Subcutaneous abdominal adipose tissue (tissue), 5 donors: ENCODE measurements around the gene GNA12.

Experiments used
- H3K27ac ChIP-seq: one replicate; pipeline ENCODE4 v1.7.0; 2013; ENCODE audit warnings: low read depth, mild to moderate bottlenecking, inconsistent platforms, low read length, moderate library complexity
- H3K27me3 ChIP-seq, 5 donors: one replicate each; pipeline ENCODE4 v1.7.0; 2013; ENCODE audit warnings: low read length in 5 of 5, inconsistent platforms in 1 of 5; ENCODE audit not compliant: control insufficient read depth in 5 of 5, insufficient read depth in 4 of 5
- H3K36me3 ChIP-seq, 5 donors: one replicate each; pipeline ENCODE4 v1.7.0; 2013; ENCODE audit warnings: low read length in 5 of 5; ENCODE audit not compliant: control insufficient read depth in 5 of 5, insufficient read depth in 5 of 5
- H3K4me1 ChIP-seq, 5 donors: one replicate each; pipeline ENCODE4 v1.7.0; 2013; ENCODE audit warnings: low read length in 5 of 5, mild to moderate bottlenecking in 3 of 5, moderate library complexity in 1 of 5; ENCODE audit not compliant: control insufficient read depth in 5 of 5, insufficient read depth in 5 of 5
- H3K4me3 ChIP-seq, 5 donors: one replicate each; pipeline ENCODE4 v1.7.0; 2013; ENCODE audit warnings: low read length in 5 of 5, low read depth in 1 of 5
- H3K9ac ChIP-seq, 5 donors: one replicate each; pipeline ENCODE4 v1.7.0; 2013; ENCODE audit warnings: low read length in 5 of 5, mild to moderate bottlenecking in 4 of 5, moderate library complexity in 3 of 5
- H3K9me3 ChIP-seq, 5 donors: one replicate each; pipeline ENCODE4 v1.7.0; 2013; ENCODE audit warnings: low read length in 5 of 5; ENCODE audit not compliant: control insufficient read depth in 5 of 5
- donor health status: healthy.
- donor health status: healthy.
- donor health status: healthy.
- donor health status: healthy.
- donor health status: healthy.

Gene GNA12

DNA sequence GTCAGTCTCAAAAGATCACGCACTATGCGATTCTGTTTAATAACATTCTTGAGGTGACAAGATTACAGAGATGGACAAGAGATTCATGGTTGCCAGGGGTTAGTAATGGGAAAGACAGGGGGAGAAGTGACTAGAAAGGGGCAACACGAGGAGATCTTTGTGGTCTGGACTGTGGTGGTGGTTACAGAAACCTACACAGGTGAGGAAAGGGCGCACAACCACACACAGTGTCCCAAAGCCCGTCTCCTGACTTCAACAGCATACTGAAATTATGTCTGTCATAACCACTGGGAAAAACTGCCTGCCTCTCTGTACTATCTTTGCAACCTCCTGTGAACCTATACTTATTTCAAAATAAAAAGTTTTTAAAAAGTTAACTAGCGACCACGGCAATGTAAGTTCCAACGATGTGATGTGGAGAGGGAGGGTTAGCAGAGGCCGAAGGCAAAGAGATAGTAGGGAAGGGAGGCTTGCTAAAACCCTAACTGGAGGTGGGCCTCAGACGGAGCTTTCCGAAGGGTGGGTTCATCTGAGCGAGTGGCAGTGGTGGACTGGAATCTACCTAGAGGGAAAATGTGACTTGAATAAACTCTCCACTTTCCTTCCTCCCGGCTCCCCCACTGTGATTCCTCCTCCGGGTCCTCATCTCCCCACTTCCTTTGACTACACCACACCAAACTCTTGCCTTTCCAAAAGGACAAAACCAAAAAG, 43.7 kb downstream of the GNA12 start:
- no peaks in the 10 kb centered on the region for H3K9me3 ChIP-seq
- no peaks in the 10 kb centered on the region for H3K27me3 ChIP-seq
- H3K27ac ChIP-seq: peak overlapping the region; percentile 61
- peaks cover 5 to 56% (median 44%) of the 10 kb centered on the region in 5 donors for H3K4me1 ChIP-seq
- H3K9ac ChIP-seq: no peak overlapping the region
- no peak overlapping the region for H3K4me3 ChIP-seq
- no peaks in the 10 kb centered on the region for H3K36me3 ChIP-seq

DNA sequence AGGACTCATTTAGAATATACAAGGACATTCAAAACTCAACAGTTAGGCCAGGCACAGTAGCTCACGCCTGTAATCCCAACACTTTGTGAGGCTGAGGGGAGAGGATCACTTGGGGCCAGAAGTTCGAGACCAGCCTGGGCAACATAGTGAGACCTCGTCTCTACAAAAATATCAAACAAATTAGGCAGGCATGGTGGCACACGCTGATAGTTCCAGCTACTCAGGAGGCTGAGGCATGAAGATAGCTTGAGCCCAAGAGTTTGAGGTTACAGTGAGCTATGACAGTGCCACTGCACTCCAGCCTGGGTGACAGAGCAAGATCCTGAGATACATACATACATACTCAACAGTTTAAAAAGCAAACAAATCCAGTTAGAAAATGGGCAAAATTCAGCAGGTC, 44.9 kb downstream of the GNA12 start:
- Histone ChIP-seq H3K4me3 (no peak overlapping the region), H3K4me1 (peaks cover 5 to 50% (median 43%) of the 10 kb centered on the region in 5 donors), H3K27me3 (no peaks in the 10 kb centered on the region)

DNA sequence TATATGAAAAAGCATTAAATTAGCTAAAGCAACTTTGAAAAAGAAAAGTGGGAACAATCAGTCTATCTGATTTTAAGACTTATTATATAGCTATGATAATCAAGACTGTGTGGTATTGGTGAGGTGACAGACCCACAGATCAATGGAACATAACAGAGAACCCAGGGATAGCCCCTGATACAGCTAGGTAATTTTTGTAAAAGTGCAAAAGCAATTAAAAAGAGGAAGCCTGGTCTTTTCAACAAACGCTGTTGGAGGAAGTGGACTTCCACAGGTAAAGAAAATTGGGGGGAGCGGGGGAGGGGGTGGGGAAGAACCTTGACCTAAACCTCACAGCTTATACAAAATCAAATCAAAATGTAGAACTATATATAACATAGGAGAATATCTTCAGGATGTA, 45.4 kb downstream of the GNA12 start:
- H3K27ac ChIP-seq: no peak overlapping the region
- H3K4me1 ChIP-seq: peaks cover 5 to 47% (median 43%) of the 10 kb centered on the region in 5 donors
- no peaks in the 10 kb centered on the region for H3K9me3 ChIP-seq
- H3K9ac ChIP-seq: no peak overlapping the region
- no peak overlapping the region for H3K4me3 ChIP-seq
- H3K27me3 ChIP-seq: no peaks in the 10 kb centered on the region
- H3K36me3 ChIP-seq: peaks cover 2 to 13% (median 11%) of the 10 kb centered on the region in 5 donors

More for the DNA sequence above, 44.9 kb downstream of the GNA12 start:
- Histone ChIP-seq H3K27ac (no peak overlapping the region), H3K36me3 (peaks cover 2 to 7% (median 5%) of the 10 kb centered on the region in 5 donors), H3K9me3 (no peaks in the 10 kb centered on the region), H3K9ac (no peak overlapping the region)

DNA sequence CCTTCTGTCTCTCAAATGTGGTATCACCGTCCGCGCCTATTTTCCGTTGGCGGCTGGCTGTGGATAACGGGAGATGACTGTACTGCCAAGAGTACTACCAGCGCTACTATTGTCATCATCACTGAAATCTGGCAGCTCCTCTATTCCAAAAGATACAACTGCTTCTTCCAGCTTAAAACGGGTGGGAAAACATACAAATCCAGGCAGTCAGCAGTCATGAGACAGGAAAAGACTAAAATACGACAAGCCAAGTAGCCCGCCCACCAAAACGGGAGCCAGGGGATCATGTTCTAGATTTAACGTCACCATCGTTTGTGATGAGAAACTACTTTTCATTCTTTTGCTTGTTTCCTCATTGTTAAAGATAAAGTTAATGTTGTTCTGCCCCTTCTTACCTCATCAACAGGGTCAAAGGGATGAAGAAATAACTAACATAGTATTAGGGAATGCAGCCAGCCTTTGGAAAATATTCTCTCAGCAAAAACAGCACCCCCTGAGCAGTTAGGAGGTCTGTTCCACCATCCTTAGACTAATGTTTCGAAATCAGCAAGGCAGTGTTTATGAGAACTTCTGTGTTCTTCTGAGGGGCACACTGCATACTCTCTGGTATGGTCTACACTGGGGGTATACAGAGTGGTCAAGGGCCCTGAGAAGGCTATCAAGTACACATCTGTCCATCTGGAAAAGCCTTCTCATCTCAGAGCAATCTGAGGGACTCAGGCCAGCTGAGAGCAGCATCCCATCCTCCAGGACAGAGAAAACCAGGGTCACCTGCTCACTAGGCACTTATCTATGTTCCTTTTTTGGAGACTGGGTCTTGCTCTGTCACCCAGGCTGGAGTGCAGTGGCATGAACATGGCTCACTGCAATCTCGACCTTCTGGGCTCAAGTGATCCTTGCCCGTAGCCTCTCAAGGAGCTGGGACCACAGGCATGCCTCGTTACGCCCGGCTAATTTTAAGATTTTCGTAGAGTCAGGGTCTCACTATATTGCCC, 47.5 kb downstream of the GNA12 start:
- peaks cover 5 to 30% (median 27%) of the 10 kb centered on the region in 5 donors for H3K4me1 ChIP-seq
- H3K9ac ChIP-seq: peak overlapping the region in 4 of 5 donors; percentile 22 to 53 (median 36)
- H3K36me3 ChIP-seq: peaks cover 5 to 28% (median 27%) of the 10 kb centered on the region in 5 donors
- no peaks in the 10 kb centered on the region for H3K9me3 ChIP-seq
- H3K27ac ChIP-seq: peak overlapping the region; percentile 79
- H3K4me3 ChIP-seq: peak overlapping the region in 4 of 5 donors; percentile 4 to 35 (median 32)
- H3K27me3 ChIP-seq: no peaks in the 10 kb centered on the region

DNA sequence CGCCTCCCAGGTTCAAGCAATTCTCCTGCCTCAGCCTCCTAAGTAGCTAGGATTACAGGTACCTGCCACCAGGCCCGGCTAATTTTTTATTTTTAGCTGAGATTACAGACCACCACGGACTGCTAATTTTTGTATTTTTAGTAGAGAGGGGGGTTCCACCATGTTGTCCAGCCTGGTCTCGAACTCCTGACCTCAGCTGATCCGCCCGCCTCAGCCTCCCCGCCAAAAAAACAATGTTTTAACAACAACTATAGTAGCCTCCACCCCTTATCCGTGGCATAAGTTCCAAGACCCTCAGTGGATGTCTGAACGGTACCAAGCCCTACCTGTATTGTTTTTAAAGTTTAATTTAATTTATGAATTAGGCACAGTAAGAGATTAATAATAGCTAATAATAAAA, 48.2 kb downstream of the GNA12 start:
- peak overlapping the region in 3 of 5 donors; percentile 11 to 53 (median 27) for H3K9ac ChIP-seq
- peak overlapping the region in 4 of 5 donors; percentile 4 to 35 (median 32) for H3K4me3 ChIP-seq
- peaks cover 5 to 33% (median 29%) of the 10 kb centered on the region in 5 donors for H3K36me3 ChIP-seq
- no peaks in the 10 kb centered on the region for H3K9me3 ChIP-seq
- peaks cover 5 to 22% (median 20%) of the 10 kb centered on the region in 5 donors for H3K4me1 ChIP-seq
- H3K27ac ChIP-seq: peak overlapping the region; percentile 79
- H3K27me3 ChIP-seq: no peaks in the 10 kb centered on the region

DNA sequence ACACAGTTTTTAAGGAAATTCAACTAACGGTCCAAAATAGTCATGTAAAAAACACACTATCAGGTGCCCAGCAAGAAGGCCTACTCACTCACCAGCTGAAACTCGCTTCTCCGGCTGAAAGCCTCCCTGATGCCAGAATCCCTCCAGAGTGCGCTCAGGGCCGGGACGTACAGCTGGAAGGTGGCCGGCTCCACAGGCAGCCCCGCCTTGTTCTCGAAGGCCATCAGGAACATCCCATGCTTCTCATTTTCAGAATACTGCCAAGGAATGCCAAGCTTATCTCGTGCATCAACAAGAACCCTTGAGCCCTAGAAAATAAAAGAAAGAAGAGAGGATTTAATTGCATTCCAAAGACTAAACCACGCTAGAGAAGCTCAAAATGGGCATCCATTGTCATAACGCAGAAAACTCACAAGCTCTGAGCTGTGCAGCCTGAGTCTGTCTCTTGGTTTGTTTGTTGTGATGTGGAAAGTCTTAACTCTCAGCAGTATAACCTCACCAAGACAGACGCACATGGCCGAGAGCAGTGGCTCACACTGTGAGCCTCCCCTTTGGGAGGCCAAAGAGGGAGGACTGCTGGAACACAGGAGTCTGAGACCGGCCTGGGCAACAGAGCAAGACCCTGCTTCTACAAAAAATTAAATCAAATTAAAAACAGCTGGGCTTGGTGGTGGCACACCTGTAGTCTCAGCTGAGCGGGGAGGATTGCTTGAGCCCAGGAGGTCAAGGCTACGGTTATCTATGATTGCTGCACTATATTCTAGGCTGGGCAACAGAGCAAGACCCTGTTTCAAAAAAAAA, 49.1 kb downstream of the GNA12 start:
- Histone ChIP-seq H3K4me3 (no peak overlapping the region), H3K4me1 (peaks cover 5 to 19% (median 15%) of the 10 kb centered on the region in 5 donors), H3K27me3 (no peaks in the 10 kb centered on the region), H3K9ac (no peak overlapping the region), H3K27ac (no peak overlapping the region), H3K9me3 (no peaks in the 10 kb centered on the region), H3K36me3 (peaks cover 5 to 33% (median 29%) of the 10 kb centered on the region in 5 donors)

DNA sequence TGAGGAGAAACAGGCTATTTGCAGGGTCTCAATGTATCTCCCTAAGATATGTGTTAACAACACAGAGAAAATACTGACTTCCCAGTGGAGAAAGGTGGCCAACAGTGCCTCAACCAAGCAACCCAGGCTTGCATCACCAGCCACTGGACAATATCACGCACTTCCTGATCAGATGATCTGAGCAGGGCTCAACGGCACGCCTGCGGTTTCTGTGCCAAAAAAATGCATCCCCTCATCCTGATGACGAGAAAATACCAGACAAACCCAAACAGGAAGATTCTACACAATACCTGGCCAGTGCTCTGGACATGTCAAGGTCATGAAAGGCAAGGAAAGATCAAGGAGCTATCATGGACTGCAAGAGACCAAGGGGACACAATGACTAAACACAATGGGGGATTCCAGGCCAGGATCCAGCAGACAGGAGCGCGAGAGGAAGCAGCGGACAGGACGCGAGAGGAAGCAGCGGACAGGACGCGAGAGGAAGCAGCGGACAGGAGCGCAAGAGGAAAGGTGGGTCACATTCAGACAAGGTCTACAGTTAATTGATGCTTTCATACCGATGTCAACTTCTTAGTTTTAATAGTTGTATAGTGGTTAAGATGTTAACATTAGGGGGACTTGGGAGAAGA, 51.1 kb downstream of the GNA12 start:
- Histone ChIP-seq H3K27ac (no peak overlapping the region), H3K36me3 (peaks cover 5 to 44% (median 34%) of the 10 kb centered on the region in 5 donors), H3K9me3 (no peaks in the 10 kb centered on the region)

DNA sequence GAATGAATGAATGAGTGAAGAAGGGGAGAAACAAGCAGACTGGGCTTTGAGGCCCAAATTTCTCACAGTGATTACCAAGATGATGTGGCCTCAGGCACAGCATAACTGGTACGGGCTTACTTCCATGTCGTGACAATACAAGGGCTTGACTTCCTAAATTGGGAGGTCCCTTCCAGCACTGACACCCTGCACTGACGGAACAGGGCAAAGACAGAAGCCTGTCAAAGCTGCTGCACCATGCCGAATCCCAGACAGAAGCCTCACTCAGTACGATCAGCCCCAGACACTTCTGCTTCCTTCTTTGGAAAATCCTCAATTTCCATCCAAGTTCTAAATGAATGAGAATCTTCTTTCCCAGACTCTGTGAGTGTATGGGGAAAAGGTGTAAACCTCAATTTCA, 51.9 kb downstream of the GNA12 start:
- no peaks in the 10 kb centered on the region for H3K27me3 ChIP-seq
- peaks cover 5 to 47% (median 37%) of the 10 kb centered on the region in 5 donors for H3K36me3 ChIP-seq
- H3K4me1 ChIP-seq: peaks cover 5 to 19% (median 15%) of the 10 kb centered on the region in 5 donors
- H3K4me3 ChIP-seq: no peak overlapping the region
- H3K9me3 ChIP-seq: no peaks in the 10 kb centered on the region
- H3K9ac ChIP-seq: no peak overlapping the region
- no peak overlapping the region for H3K27ac ChIP-seq

More for the DNA sequence above, 51.1 kb downstream of the GNA12 start:
- no peak overlapping the region for H3K9ac ChIP-seq
- H3K4me3 ChIP-seq: no peak overlapping the region
- H3K4me1 ChIP-seq: peaks cover 5 to 19% (median 15%) of the 10 kb centered on the region in 5 donors
- no peaks in the 10 kb centered on the region for H3K27me3 ChIP-seq

DNA sequence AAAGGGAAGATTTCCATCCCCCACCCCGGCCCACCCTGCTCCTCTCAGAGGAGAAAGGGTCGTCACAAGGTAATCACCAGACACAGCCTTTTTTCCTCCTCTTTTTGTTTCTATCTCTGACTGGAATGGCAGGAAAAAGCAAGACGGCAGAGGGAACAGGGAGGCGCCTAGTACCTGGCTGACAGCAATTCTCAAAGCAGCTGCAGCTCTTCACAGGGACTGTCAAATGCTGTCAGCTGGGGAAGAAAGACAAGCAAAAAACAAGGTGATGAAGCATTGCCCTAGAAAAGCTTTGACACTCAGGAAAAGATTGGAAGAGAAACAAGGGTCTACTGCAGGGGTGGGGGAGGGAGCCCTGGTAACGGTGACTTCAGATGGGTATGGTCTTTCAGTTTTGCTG, 52.7 kb downstream of the GNA12 start:
- no peak overlapping the region for H3K4me3 ChIP-seq
- H3K4me1 ChIP-seq: peaks cover 2 to 12% (median 7%) of the 10 kb centered on the region in 5 donors
- no peak overlapping the region for H3K27ac ChIP-seq
- H3K9ac ChIP-seq: no peak overlapping the region
- no peaks in the 10 kb centered on the region for H3K27me3 ChIP-seq
- H3K9me3 ChIP-seq: no peaks in the 10 kb centered on the region
- H3K36me3 ChIP-seq: peaks cover 5 to 53% (median 37%) of the 10 kb centered on the region in 5 donors
